Activated CD4-positive, alpha-beta T cell treated with anti-CD3 and anti-CD28 coated beads, Interleukin-2, amount 50 U/mL, for 24 hours (primary cell): ENCODE data around the gene DDC.
"Not testable (repeated sequence)": the region's sequence is repeated elsewhere in the genome, so short reads cannot be mapped to it uniquely, and the experiment has no call there.

Experiments used
- DNase-seq, 2 donors: peaks; one replicate each; pipeline ENCODE4 v3.0.0-alpha.2; 2020; ENCODE audit warnings: low read depth in 1 of 2, low spot score in 1 of 2

Gene DDC

GRCh38 chr7:50459183-50459582, 106.0 kb downstream of the DDC start:
- not testable (repeated sequence) for DNase-seq

GRCh38 chr7:50458651-50459050, 106.6 kb downstream of the DDC start:
- DNase-seq: not testable (repeated sequence)

GRCh38 chr7:50456371-50457123, 108.7 kb downstream of the DDC start:
- no peak for DNase-seq

GRCh38 chr7:50455658-50456057, 109.5 kb downstream of the DDC start:
- no peak for DNase-seq

GRCh38 chr7:50454968-50455367, 110.2 kb downstream of the DDC start:
- no peak for DNase-seq

- DNase-seq: peak in 1 of 2 donors; percentile 6
Observed at GRCh38 chr7:50450590-50451032, 114.6 kb downstream of the DDC start.

- peak; percentile 66 to 73 for DNase-seq
Observed at GRCh38 chr7:50449881-50450589, 115.2 kb downstream of the DDC start, which contains the start of gene FIGNL1. Gene FIGNL1 (minus strand): TSS chr7:50450350. CDS start chr7:50447287, 3,063 bp downstream.

- DNase-seq: no peak
Observed at GRCh38 chr7:50449501-50449880, 115.7 kb downstream of the DDC start.

- no peak for DNase-seq
Observed at GRCh38 chr7:50448823-50449222, 116.4 kb downstream of the DDC start.

- no peak for DNase-seq
Observed at GRCh38 chr7:50446542-50446960, 118.7 kb downstream of the DDC start.

- no peak for DNase-seq
Observed at GRCh38 chr7:50436133-50436806, 128.9 kb downstream of the DDC start.

GRCh38 chr7:50431722-50432305, 133.4 kb downstream of the DDC start:
- no peak for DNase-seq

- DNase-seq: no peak
Observed at GRCh38 chr7:50431316-50431715, 133.9 kb downstream of the DDC start.

- DNase-seq: no peak
Observed at GRCh38 chr7:50428911-50429310, 136.3 kb downstream of the DDC start.

GRCh38 chr7:50427518-50427917, 137.7 kb downstream of the DDC start:
- DNase-seq: no peak

- DNase-seq: no peak
Observed at GRCh38 chr7:50426280-50427045, 138.7 kb downstream of the DDC start.

- DNase-seq: no peak
Observed at GRCh38 chr7:50425318-50425717, 139.9 kb downstream of the DDC start.

- DNase-seq: no peak
Observed at GRCh38 chr7:50423860-50424259, 141.3 kb downstream of the DDC start.

- DNase-seq: no peak
Observed at GRCh38 chr7:50422858-50423257, 142.3 kb downstream of the DDC start.

- DNase-seq: no peak
Observed at GRCh38 chr7:50421043-50421442, 144.2 kb downstream of the DDC start.
